Neural cell (in vitro differentiated cells): ENCODE data around the gene DUS1L. TPM values are rescaled to one million over a fixed set of nuclear protein-coding genes. Genes with fewer than 3 reads are reported as not detected.

ENCODE experiments used
- H2AFZ ChIP-seq: fragments of 200-600, 300-800 bp; sonication (generic), shearing (Covaris generic); 2 replicates; pipeline ENCODE4 v1.6.0; 2014; ENCODE audit warnings: low read depth, mild to moderate bottlenecking, antibody characterized with exemption, low read length, moderate library complexity
- H3F3A ChIP-seq: fragments of 200-600 bp; shearing (Covaris generic); 2 replicates; pipeline ENCODE4 v1.6.1; 2016; ENCODE audit warnings: mild to moderate bottlenecking, moderate library complexity, mixed read lengths, antibody characterized with exemption, low read length; ENCODE audit not compliant: insufficient read depth, poor library complexity, severe bottlenecking
- H3K27ac ChIP-seq: fragments of 200-600, 300-800 bp; sonication (generic), shearing (Covaris generic); 2 replicates; pipeline ENCODE4 v1.5.1; 2014; ENCODE audit warnings: mild to moderate bottlenecking, low read length, moderate library complexity
- H3K27me3 ChIP-seq: fragments of 300-800, 200-600 bp; sonication (generic), shearing (Covaris generic); 2 replicates; pipeline ENCODE4 v1.6.0; 2014; ENCODE audit warnings: mild to moderate bottlenecking, low read depth, low read length, moderate library complexity; ENCODE audit not compliant: insufficient read depth
- H3K36me3 ChIP-seq: fragments of 300-800, 200-600 bp; sonication (generic), shearing (Covaris generic); 2 replicates; pipeline ENCODE4 v1.5.1; 2014; ENCODE audit warnings: mild to moderate bottlenecking, antibody characterized with exemption, low read length, moderate library complexity; ENCODE audit not compliant: insufficient read depth
- H3K4me2 ChIP-seq: fragments of 300-800, 200-600 bp; sonication (generic), shearing (Covaris generic); 2 replicates; pipeline ENCODE4 v1.6.0; 2014; ENCODE audit warnings: mild to moderate bottlenecking, low read length
- H3K4me3 ChIP-seq: fragments of 300-800, 200-600 bp; sonication (generic), shearing (Covaris generic); 2 replicates; pipeline ENCODE4 v1.5.1; 2014; ENCODE audit warnings: mild to moderate bottlenecking, low read length, moderate library complexity
- H3K79me2 ChIP-seq: fragments of 200-600 bp; shearing (Covaris generic); replicated peaks from 2 replicates; pipeline ENCODE4 v1.6.0; 2014; ENCODE audit warnings: mild to moderate bottlenecking, low read length, moderate library complexity; ENCODE audit not compliant: insufficient read depth
- H3K9ac ChIP-seq: fragments of 300-800, 200-600 bp; sonication (generic), shearing (Covaris generic); 2 replicates; pipeline ENCODE4 v1.6.1; 2016; ENCODE audit warnings: mild to moderate bottlenecking, low read length, mixed read lengths
- H3K9me2 ChIP-seq: fragments of 200-600 bp; shearing (Covaris generic); 2 replicates; pipeline ENCODE4 v1.6.1; 2016; ENCODE audit warnings: mild to moderate bottlenecking, low read length, mixed read lengths; ENCODE audit not compliant: insufficient read depth
- H3K9me3 ChIP-seq: fragments of 200-600, 300-800 bp; sonication (generic), shearing (Covaris generic); 2 replicates; pipeline ENCODE4 v1.6.1; 2016; ENCODE audit warnings: mild to moderate bottlenecking, mixed run types, low read length, moderate library complexity, mixed read lengths
- H4K20me1 ChIP-seq: fragments of 200-600 bp; shearing (Covaris generic); 2 replicates; pipeline ENCODE4 v1.6.1; 2016; ENCODE audit warnings: mild to moderate bottlenecking, mixed run types; ENCODE audit not compliant: insufficient read depth
- EP300 ChIP-seq: fragments of 450-650 bp; conservative IDR thresholded peaks from 2 replicates; pipeline ENCODE4 v1.6.1; 2014; ENCODE audit warnings: antibody characterized with exemption, mild to moderate bottlenecking, moderate library complexity; ENCODE audit not compliant: poor library complexity, severe bottlenecking
- EZH2 ChIP-seq: fragments of 200-600, 300-800 bp; shearing (Covaris generic), sonication (generic); IDR thresholded peaks from 2 replicates; pipeline ENCODE4 v1.6.1; 2014; ENCODE audit warnings: antibody characterized with exemption, low read length, borderline replicate concordance, mild to moderate bottlenecking; ENCODE audit not compliant: insufficient read depth, poor library complexity, severe bottlenecking
- MXI1 ChIP-seq: fragments of 450-650 bp; conservative IDR thresholded peaks from 2 replicates; pipeline ENCODE4 v1.6.1; 2014; ENCODE audit warnings: antibody characterized with exemption, mild to moderate bottlenecking; ENCODE audit not compliant: poor library complexity, severe bottlenecking
- POLR2AphosphoS5 ChIP-seq: IDR thresholded peaks from 2 replicates; pipeline ENCODE4 v1.6.1; 2012
- RAD21 ChIP-seq: fragments of 450-650 bp; conservative IDR thresholded peaks from 2 replicates; pipeline ENCODE4 v1.6.1; 2014; ENCODE audit warnings: antibody characterized with exemption, mild to moderate bottlenecking, moderate library complexity
- SMC3 ChIP-seq: fragments of 450-650 bp; conservative IDR thresholded peaks from 2 replicates; pipeline ENCODE4 v1.6.1; 2014; ENCODE audit warnings: antibody characterized with exemption, mild to moderate bottlenecking, moderate library complexity; ENCODE audit not compliant: poor library complexity
- TAF1 ChIP-seq: IDR thresholded peaks from 2 replicates; pipeline ENCODE4 v1.6.1; 2012; ENCODE audit warnings: low read depth
- polyA plus RNA-seq: library from polyadenylated mRNA; depleted of rRNA; stranded (reverse); fragments of >200 nt; gene quantifications from 2 replicates; pipeline ENCODE4 v1.2.3, GENCODE V29; 2014
- TF ChIP-seq, protein P1 (sequence below): fragments of 450-650 bp; IDR thresholded peaks from 2 replicates; pipeline ENCODE4 v1.5.1; 2014; ENCODE audit warnings: antibody characterized with exemption, mild to moderate bottlenecking, moderate library complexity; ENCODE audit not compliant: poor library complexity, severe bottlenecking
- TF ChIP-seq, protein P2 (sequence below): IDR thresholded peaks from 2 replicates; pipeline ENCODE4 v1.6.1; 2012; ENCODE audit warnings: borderline replicate concordance

Gene DUS1L
- polyA plus RNA-seq, 1 donor from 2014 or later, result 100 TPM

DNA sequence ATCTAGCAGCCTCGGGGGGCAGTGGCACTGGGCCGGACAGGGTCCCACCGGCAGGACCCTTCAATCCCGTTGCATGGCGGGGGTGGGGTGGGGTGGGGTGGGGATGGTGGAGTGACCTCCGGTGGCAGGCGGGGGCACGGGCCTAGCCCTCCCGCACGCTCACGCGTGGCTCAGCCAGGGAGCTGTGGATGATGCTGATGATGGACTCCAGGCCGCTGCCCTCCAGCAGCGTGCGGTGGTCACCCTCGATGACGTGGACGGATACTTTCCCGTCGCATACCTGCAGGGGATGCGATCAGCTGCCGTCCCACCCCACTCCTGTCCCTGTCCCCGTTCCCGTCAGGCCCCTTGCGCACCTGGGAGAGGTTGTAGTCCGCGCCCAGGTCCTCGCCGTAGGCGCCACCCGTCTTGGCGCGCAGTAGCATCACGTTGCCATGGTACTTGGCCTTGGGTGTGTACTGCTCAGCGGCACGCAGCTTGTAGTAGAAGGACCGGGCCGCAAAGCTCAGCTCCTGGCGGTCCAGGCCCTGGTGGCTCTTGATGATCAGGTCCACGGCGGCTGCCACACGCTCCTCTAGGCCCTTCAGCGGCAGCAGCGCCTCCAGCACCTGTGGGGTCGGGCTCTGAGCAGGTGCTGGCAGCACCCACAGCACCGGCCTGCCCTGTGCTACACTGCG is 13.5 kb upstream of the DUS1L start:
- TF ChIP-seq RAD21, result no peak
- no peak for TF ChIP-seq EP300
- TF ChIP-seq EZH2, result no peak
- no peak for TF ChIP-seq MXI1
- no peak for TF ChIP-seq POLR2AphosphoS5
- no peak for TF ChIP-seq SMC3
- TF ChIP-seq, protein P1, sequence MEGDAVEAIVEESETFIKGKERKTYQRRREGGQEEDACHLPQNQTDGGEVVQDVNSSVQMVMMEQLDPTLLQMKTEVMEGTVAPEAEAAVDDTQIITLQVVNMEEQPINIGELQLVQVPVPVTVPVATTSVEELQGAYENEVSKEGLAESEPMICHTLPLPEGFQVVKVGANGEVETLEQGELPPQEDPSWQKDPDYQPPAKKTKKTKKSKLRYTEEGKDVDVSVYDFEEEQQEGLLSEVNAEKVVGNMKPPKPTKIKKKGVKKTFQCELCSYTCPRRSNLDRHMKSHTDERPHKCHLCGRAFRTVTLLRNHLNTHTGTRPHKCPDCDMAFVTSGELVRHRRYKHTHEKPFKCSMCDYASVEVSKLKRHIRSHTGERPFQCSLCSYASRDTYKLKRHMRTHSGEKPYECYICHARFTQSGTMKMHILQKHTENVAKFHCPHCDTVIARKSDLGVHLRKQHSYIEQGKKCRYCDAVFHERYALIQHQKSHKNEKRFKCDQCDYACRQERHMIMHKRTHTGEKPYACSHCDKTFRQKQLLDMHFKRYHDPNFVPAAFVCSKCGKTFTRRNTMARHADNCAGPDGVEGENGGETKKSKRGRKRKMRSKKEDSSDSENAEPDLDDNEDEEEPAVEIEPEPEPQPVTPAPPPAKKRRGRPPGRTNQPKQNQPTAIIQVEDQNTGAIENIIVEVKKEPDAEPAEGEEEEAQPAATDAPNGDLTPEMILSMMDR, result no peak
- TF ChIP-seq, protein P2, sequence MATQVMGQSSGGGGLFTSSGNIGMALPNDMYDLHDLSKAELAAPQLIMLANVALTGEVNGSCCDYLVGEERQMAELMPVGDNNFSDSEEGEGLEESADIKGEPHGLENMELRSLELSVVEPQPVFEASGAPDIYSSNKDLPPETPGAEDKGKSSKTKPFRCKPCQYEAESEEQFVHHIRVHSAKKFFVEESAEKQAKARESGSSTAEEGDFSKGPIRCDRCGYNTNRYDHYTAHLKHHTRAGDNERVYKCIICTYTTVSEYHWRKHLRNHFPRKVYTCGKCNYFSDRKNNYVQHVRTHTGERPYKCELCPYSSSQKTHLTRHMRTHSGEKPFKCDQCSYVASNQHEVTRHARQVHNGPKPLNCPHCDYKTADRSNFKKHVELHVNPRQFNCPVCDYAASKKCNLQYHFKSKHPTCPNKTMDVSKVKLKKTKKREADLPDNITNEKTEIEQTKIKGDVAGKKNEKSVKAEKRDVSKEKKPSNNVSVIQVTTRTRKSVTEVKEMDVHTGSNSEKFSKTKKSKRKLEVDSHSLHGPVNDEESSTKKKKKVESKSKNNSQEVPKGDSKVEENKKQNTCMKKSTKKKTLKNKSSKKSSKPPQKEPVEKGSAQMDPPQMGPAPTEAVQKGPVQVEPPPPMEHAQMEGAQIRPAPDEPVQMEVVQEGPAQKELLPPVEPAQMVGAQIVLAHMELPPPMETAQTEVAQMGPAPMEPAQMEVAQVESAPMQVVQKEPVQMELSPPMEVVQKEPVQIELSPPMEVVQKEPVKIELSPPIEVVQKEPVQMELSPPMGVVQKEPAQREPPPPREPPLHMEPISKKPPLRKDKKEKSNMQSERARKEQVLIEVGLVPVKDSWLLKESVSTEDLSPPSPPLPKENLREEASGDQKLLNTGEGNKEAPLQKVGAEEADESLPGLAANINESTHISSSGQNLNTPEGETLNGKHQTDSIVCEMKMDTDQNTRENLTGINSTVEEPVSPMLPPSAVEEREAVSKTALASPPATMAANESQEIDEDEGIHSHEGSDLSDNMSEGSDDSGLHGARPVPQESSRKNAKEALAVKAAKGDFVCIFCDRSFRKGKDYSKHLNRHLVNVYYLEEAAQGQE, result no peak
- no peak for TF ChIP-seq TAF1
- H3K27me3 ChIP-seq, result no peaks in the 10 kb centered on the region
- H3K9me2 ChIP-seq, result no peaks in the 10 kb centered on the region
- no peak overlapping the region for H3K27ac ChIP-seq
- H2AFZ ChIP-seq, result no peak overlapping the region
- H3K4me3 ChIP-seq, result no peak overlapping the region
- no peak overlapping the region for H3K4me2 ChIP-seq
- no peaks in the 10 kb centered on the region for H3K36me3 ChIP-seq
- no peak overlapping the region for H3K9ac ChIP-seq
- no peaks in the 10 kb centered on the region for H3K79me2 ChIP-seq
- no peaks in the 10 kb centered on the region for H3K9me3 ChIP-seq
- no peaks in the 10 kb centered on the region for H4K20me1 ChIP-seq
- no peaks in the 10 kb centered on the region for H3F3A ChIP-seq

DNA sequence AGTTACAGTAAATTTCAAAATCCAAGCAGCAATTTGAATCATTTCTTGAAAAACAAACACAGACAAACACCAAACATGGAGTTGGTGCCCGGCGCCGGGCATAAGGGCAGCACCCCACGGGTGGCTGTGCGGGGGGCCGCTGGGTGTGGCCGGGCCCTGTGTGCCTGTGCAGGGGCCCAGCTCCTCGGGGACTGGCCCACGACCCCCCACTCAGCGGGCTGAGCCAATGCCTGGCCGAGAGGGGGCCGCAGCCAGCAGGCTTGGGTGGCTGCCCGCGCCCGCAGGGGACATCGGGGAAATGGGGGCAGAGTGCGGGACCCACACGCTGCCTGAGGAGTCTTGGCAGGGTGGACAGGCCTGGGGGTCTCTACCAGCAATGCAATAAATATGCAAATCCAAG is 12.8 kb upstream of the DUS1L start:
- Histone ChIP-seq H3K27me3 (no peaks in the 10 kb centered on the region), H3K9ac (no peak overlapping the region), H3K9me3 (no peaks in the 10 kb centered on the region), H3K9me2 (no peaks in the 10 kb centered on the region), H3F3A (no peaks in the 10 kb centered on the region), H3K4me3 (no peak overlapping the region), H4K20me1 (no peaks in the 10 kb centered on the region), H3K27ac (no peak overlapping the region), H3K4me2 (no peak overlapping the region), H3K36me3 (no peaks in the 10 kb centered on the region), H2AFZ (no peak overlapping the region), H3K79me2 (no peaks in the 10 kb centered on the region)
- TF ChIP-seq RAD21, result no peak
- TF ChIP-seq MXI1, result no peak
- no peak for TF ChIP-seq EZH2
- TF ChIP-seq SMC3, result no peak
- TF ChIP-seq TAF1, result no peak
- TF ChIP-seq, protein P1, result no peak
- TF ChIP-seq, protein P2, result no peak
- no peak for TF ChIP-seq EP300
- no peak for TF ChIP-seq POLR2AphosphoS5
